ENCODE results near the gene EZH2. TPM values are rescaled to one million over a fixed set of nuclear protein-coding genes. Genes with fewer than 3 reads are reported as not detected.

The EZH2 gene
- polyA plus RNA-seq, 2 donors = 11.0 to 11.7 TPM

GRCh38 chr7:148918058-148918596 lies 34.0 kb upstream of the EZH2 start:
- H3K27me3 ChIP-seq (ENCODE audit: control insufficient read depth in 1 of 2, insufficient read depth in 2 of 2, low read length in 2 of 2) = no peaks in the 10 kb centered on the region

GRCh38 chr7:148916186-148916585 lies 32.1 kb upstream of the EZH2 start:
- no peaks in the 10 kb centered on the region for H3K27me3 ChIP-seq (ENCODE audit: control insufficient read depth in 1 of 2, insufficient read depth in 2 of 2, low read length in 2 of 2)
- no peaks in the 10 kb centered on the region for H3K9me3 ChIP-seq (ENCODE audit: control insufficient read depth in 2 of 2, insufficient read depth in 1 of 2, low read depth in 1 of 2, low read length in 1 of 2)
- peaks cover 3 to 8% of the 10 kb centered on the region in 2 donors for H3K4me1 ChIP-seq (ENCODE audit: control insufficient read depth in 2 of 2, insufficient read depth in 2 of 2, low read length in 1 of 2)
- no peaks in the 10 kb centered on the region for H3K36me3 ChIP-seq (ENCODE audit: control insufficient read depth in 2 of 2, insufficient read depth in 2 of 2, low read length in 1 of 2)
- H3K4me3 ChIP-seq (ENCODE audit: low read depth in 1 of 2, low read length in 2 of 2) = no peak overlapping the region
- no peak overlapping the region for H3K27ac ChIP-seq (ENCODE audit: low read depth in 2 of 2, low read length in 1 of 2)
- WGBS, 2 donors = 29 to 37% methylated on average over 1 of the region's 1 CpG

More at GRCh38 chr7:148918058-148918596, 34.0 kb upstream of the EZH2 start:
- no peak overlapping the region for H3K4me3 ChIP-seq (ENCODE audit: low read depth in 1 of 2, low read length in 2 of 2)
- no peaks in the 10 kb centered on the region for H3K36me3 ChIP-seq (ENCODE audit: control insufficient read depth in 2 of 2, insufficient read depth in 2 of 2, low read length in 1 of 2)
- H3K4me1 ChIP-seq (ENCODE audit: control insufficient read depth in 2 of 2, insufficient read depth in 2 of 2, low read length in 1 of 2) = peaks cover 3 to 6% of the 10 kb centered on the region in 2 donors
- H3K9me3 ChIP-seq (ENCODE audit: control insufficient read depth in 2 of 2, insufficient read depth in 1 of 2, low read depth in 1 of 2, low read length in 1 of 2) = no peaks in the 10 kb centered on the region
- no peak overlapping the region for H3K27ac ChIP-seq (ENCODE audit: low read depth in 2 of 2, low read length in 1 of 2)
- 84 to 85% methylated on average over 10 of the region's 10 CpGs for WGBS, 2 donors

DNA sequence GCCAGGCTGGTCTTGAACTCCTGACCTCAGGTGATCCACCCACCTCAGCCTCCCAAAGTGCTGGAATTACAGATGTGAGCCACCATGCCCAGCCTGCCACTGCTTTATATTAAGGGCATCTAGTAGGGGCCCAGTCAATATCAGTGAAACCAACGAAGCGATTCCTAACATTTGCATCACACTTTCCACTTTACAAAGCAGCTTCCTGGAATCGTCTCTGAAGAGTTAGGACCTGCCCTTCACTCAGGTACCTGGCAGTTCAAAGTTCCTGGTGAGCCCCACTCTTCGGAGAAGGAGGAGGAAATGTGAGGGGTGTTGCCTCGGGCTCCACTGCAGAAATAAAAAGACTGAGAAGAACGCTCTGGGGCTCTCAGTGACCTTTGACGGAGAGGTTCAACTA lies 31.1 kb upstream of the EZH2 start:
- 66 to 83% methylated on average over 7 of the region's 7 CpGs for WGBS, 2 donors
- Histone ChIP-seq H3K36me3 (ENCODE audit: control insufficient read depth in 2 of 2, insufficient read depth in 2 of 2, low read length in 1 of 2) (no peaks in the 10 kb centered on the region), H3K9me3 (ENCODE audit: control insufficient read depth in 2 of 2, insufficient read depth in 1 of 2, low read depth in 1 of 2, low read length in 1 of 2) (no peaks in the 10 kb centered on the region), H3K4me1 (ENCODE audit: control insufficient read depth in 2 of 2, insufficient read depth in 2 of 2, low read length in 1 of 2) (peaks cover 3 to 8% of the 10 kb centered on the region in 2 donors), H3K27me3 (ENCODE audit: control insufficient read depth in 1 of 2, insufficient read depth in 2 of 2, low read length in 2 of 2) (no peaks in the 10 kb centered on the region), H3K27ac (ENCODE audit: low read depth in 2 of 2, low read length in 1 of 2) (no peak overlapping the region), H3K4me3 (ENCODE audit: low read depth in 1 of 2, low read length in 2 of 2) (no peak overlapping the region)

- Histone ChIP-seq H3K36me3 (ENCODE audit: control insufficient read depth in 2 of 2, insufficient read depth in 2 of 2, low read length in 1 of 2) (no peaks in the 10 kb centered on the region), H3K9me3 (ENCODE audit: control insufficient read depth in 2 of 2, insufficient read depth in 1 of 2, low read depth in 1 of 2, low read length in 1 of 2) (no peaks in the 10 kb centered on the region), H3K4me3 (ENCODE audit: low read depth in 1 of 2, low read length in 2 of 2) (no peak overlapping the region), H3K27me3 (ENCODE audit: control insufficient read depth in 1 of 2, insufficient read depth in 2 of 2, low read length in 2 of 2) (no peaks in the 10 kb centered on the region), H3K27ac (ENCODE audit: low read depth in 2 of 2, low read length in 1 of 2) (peak overlapping the region in 1 of 2 donors; percentile 7), H3K4me1 (ENCODE audit: control insufficient read depth in 2 of 2, insufficient read depth in 2 of 2, low read length in 1 of 2) (peaks cover 3 to 8% of the 10 kb centered on the region in 2 donors)
- WGBS, 2 donors = 62 to 64% methylated on average over 10 of the region's 10 CpGs
These were observed 30.2 kb upstream of the EZH2 start for GRCh38 chr7:148914208-148914777.

- 67 to 77% methylated on average over 8 of the region's 8 CpGs for WGBS, 2 donors
- Histone ChIP-seq H3K4me3 (ENCODE audit: low read depth in 1 of 2, low read length in 2 of 2) (no peak overlapping the region), H3K27ac (ENCODE audit: low read depth in 2 of 2, low read length in 1 of 2) (no peak overlapping the region), H3K27me3 (ENCODE audit: control insufficient read depth in 1 of 2, insufficient read depth in 2 of 2, low read length in 2 of 2) (no peaks in the 10 kb centered on the region), H3K9me3 (ENCODE audit: control insufficient read depth in 2 of 2, insufficient read depth in 1 of 2, low read depth in 1 of 2, low read length in 1 of 2) (no peaks in the 10 kb centered on the region), H3K4me1 (ENCODE audit: control insufficient read depth in 2 of 2, insufficient read depth in 2 of 2, low read length in 1 of 2) (peaks cover 3 to 8% of the 10 kb centered on the region in 2 donors), H3K36me3 (ENCODE audit: control insufficient read depth in 2 of 2, insufficient read depth in 2 of 2, low read length in 1 of 2) (no peaks in the 10 kb centered on the region)
These were observed 28.9 kb upstream of the EZH2 start for GRCh38 chr7:148912758-148913541.

GRCh38 chr7:148912151-148912550 lies 28.1 kb upstream of the EZH2 start:
- Histone ChIP-seq H3K9me3 (ENCODE audit: control insufficient read depth in 2 of 2, insufficient read depth in 1 of 2, low read depth in 1 of 2, low read length in 1 of 2) (no peaks in the 10 kb centered on the region), H3K4me1 (ENCODE audit: control insufficient read depth in 2 of 2, insufficient read depth in 2 of 2, low read length in 1 of 2) (peaks cover 3 to 8% of the 10 kb centered on the region in 2 donors), H3K27ac (ENCODE audit: low read depth in 2 of 2, low read length in 1 of 2) (peak overlapping the region in 1 of 2 donors; percentile 50), H3K27me3 (ENCODE audit: control insufficient read depth in 1 of 2, insufficient read depth in 2 of 2, low read length in 2 of 2) (no peaks in the 10 kb centered on the region), H3K4me3 (ENCODE audit: low read depth in 1 of 2, low read length in 2 of 2) (no peak overlapping the region), H3K36me3 (ENCODE audit: control insufficient read depth in 2 of 2, insufficient read depth in 2 of 2, low read length in 1 of 2) (no peaks in the 10 kb centered on the region)
- 83% methylated on average over 4 of the region's 4 CpGs for WGBS, 2 donors

DNA sequence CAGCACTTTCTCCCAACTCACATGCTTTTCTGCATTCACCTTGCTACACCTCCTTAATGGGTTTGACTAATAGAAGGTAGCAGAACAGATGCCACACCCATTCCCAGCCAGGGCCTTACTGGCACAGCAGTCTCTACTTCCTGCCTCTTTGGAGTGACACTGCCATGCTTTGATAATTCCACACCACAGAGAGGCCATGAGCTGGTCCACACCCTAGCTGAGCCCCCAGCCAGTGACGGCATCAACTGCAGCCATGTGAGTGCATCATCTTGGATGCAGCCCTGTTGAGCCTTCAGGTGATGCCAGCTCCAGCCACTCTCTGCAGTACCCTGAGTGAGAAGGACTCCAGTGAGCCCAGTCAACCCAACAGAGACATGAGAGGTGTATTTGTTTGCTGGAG lies 27.5 kb upstream of the EZH2 start:
- WGBS, 2 donors = 67 to 74% methylated on average over 1 of the region's 1 CpG
- H3K36me3 ChIP-seq (ENCODE audit: control insufficient read depth in 2 of 2, insufficient read depth in 2 of 2, low read length in 1 of 2) = no peaks in the 10 kb centered on the region
- H3K4me3 ChIP-seq (ENCODE audit: low read depth in 1 of 2, low read length in 2 of 2) = no peak overlapping the region
- H3K4me1 ChIP-seq (ENCODE audit: control insufficient read depth in 2 of 2, insufficient read depth in 2 of 2, low read length in 1 of 2) = peaks cover 3 to 8% of the 10 kb centered on the region in 2 donors
- H3K9me3 ChIP-seq (ENCODE audit: control insufficient read depth in 2 of 2, insufficient read depth in 1 of 2, low read depth in 1 of 2, low read length in 1 of 2) = no peaks in the 10 kb centered on the region
- H3K27ac ChIP-seq (ENCODE audit: low read depth in 2 of 2, low read length in 1 of 2) = peak overlapping the region; percentile 45 to 50
- no peaks in the 10 kb centered on the region for H3K27me3 ChIP-seq (ENCODE audit: control insufficient read depth in 1 of 2, insufficient read depth in 2 of 2, low read length in 2 of 2)

GRCh38 chr7:148909568-148909967 lies 25.5 kb upstream of the EZH2 start:
- WGBS, 2 donors = 63 to 71% methylated on average over 5 of the region's 5 CpGs
- peaks cover 2 to 7% of the 10 kb centered on the region in 2 donors for H3K4me1 ChIP-seq (ENCODE audit: control insufficient read depth in 2 of 2, insufficient read depth in 2 of 2, low read length in 1 of 2)
- H3K27ac ChIP-seq (ENCODE audit: low read depth in 2 of 2, low read length in 1 of 2) = no peak overlapping the region
- no peak overlapping the region for H3K4me3 ChIP-seq (ENCODE audit: low read depth in 1 of 2, low read length in 2 of 2)
- no peaks in the 10 kb centered on the region for H3K27me3 ChIP-seq (ENCODE audit: control insufficient read depth in 1 of 2, insufficient read depth in 2 of 2, low read length in 2 of 2)
- H3K9me3 ChIP-seq (ENCODE audit: control insufficient read depth in 2 of 2, insufficient read depth in 1 of 2, low read depth in 1 of 2, low read length in 1 of 2) = no peaks in the 10 kb centered on the region
- H3K36me3 ChIP-seq (ENCODE audit: control insufficient read depth in 2 of 2, insufficient read depth in 2 of 2, low read length in 1 of 2) = no peaks in the 10 kb centered on the region

DNA sequence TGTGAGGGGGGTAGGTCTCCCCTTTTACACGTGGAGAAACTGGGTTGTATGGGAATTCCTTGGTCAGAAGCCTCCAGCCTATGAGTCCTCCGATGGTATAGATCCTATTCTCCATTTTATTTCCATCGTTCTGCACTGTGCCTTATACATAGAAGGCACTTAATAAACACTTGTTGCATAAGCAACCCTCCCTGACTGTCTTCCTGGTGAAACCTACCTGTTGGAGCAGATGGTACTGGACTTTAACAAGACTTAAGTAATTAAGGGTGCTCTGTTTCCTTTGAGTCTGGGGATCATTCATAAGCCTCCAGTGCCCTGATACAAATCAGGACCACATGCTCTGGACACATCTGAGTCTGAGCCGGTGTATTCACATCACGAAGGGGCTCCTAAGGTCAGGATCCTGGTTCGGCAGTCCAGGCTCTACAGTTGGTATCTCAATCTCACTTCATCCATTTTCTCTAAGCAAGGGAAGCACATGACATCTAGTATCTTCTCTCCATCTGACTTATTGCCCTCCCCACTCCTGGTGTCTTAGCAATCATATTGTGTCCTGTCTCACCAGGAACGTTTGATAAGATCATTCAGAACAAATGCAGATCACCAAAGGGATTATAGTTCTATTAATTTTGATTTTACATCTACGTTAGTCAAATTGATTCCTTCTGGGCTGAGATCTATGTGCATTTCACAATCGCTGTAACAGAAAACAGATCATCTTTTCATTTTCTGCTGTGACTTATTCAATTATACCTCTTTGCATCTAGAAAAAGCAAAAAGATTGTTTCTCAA lies 22.8 kb upstream of the EZH2 start:
- no peak overlapping the region for H3K27ac ChIP-seq (ENCODE audit: low read depth in 2 of 2, low read length in 1 of 2)
- no peaks in the 10 kb centered on the region for H3K9me3 ChIP-seq (ENCODE audit: control insufficient read depth in 2 of 2, insufficient read depth in 1 of 2, low read depth in 1 of 2, low read length in 1 of 2)
- H3K4me3 ChIP-seq (ENCODE audit: low read depth in 1 of 2, low read length in 2 of 2) = no peak overlapping the region
- no peaks in the 10 kb centered on the region for H3K27me3 ChIP-seq (ENCODE audit: control insufficient read depth in 1 of 2, insufficient read depth in 2 of 2, low read length in 2 of 2)
- WGBS, 2 donors = 83 to 85% methylated on average over 9 of the region's 9 CpGs
- H3K36me3 ChIP-seq (ENCODE audit: control insufficient read depth in 2 of 2, insufficient read depth in 2 of 2, low read length in 1 of 2) = no peaks in the 10 kb centered on the region
- H3K4me1 ChIP-seq (ENCODE audit: control insufficient read depth in 2 of 2, insufficient read depth in 2 of 2, low read length in 1 of 2) = peaks cover 0 to 3% of the 10 kb centered on the region in 2 donors

Data from esophagus (tissue), 2 donors.